ENCODE measurements around the gene DCP2.

DCP2 gene

DNA sequence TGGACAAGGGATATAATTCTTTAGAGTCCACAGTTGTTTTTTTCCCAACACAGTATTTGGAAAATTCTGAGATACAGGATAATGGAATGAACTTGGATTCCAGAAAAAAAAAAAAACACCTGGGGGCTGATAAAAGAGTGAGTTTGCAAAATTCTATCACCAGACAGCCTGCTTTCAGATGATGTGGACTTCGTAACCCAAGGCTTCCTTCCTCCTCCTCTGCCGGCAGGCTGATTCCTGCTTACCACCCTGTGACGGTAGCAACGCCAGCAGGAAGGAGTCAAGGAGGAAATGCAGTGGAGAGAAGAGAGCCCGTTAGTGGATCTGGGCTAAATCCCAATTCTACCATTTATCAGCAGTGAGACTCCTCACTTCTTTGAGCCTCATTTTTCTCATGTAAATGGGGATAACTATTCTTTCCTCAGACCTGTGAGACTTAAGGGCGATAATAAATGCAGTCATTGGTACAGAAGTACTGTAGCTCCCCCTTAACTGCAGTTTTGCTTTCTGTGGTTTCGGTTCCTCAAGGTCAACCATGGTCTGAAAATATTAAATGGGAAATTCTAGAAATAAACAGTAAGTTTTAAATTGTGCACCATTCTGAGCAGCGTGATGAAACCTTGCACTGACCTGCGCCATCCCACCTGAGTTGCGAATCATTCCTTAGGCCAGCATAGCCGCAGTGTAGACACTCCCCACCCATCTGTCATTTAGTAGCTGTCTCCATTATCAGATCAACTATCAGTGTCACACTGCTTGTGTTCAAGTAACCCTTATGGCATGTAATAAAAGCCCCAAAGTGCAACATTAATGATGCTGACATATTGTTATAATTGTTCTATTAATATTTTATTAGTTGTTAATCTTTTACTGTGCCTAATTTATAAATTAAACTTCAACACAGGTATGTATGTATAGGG is 71.4 kb downstream of the DCP2 start:
- DNase-seq (ENCODE audit: low spot score) = no peak

GRCh38 chr5:113048931-113049330 is 72.3 kb downstream of the DCP2 start:
- DNase-seq (ENCODE audit: low spot score) = no peak

DNA sequence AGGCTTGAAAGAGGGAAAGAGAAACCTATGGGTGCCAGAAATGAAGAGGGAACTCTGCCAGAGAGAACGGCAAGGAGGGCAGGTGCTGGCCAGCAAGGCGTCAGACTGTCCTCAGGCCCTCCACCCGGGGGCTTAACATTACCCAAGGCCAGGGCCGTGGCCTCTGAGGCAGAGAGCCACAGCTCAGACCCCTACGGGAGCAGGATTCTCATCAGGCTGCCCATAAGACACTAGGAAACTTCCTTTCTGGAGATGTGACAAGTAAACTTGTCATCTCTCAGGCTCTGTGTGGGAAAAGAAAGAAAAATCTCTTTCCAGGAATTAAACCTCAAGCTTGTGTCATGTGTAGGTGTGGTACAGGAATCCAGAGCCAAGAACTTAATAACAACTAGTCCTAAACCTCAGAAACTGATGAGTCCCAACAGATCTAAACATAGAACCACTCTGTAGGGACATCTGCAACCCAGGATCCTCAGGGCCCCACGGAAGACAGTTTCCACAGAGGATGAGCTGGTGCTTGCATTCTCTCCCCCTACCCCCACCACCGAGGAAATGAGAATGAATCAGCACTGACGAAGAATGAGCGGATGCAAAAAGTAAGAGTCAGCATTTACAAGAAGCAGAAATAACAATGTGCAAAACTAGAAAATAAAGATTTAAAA is 74.3 kb downstream of the DCP2 start:
- DNase-seq (ENCODE audit: low spot score) = peak; percentile 87

DNA sequence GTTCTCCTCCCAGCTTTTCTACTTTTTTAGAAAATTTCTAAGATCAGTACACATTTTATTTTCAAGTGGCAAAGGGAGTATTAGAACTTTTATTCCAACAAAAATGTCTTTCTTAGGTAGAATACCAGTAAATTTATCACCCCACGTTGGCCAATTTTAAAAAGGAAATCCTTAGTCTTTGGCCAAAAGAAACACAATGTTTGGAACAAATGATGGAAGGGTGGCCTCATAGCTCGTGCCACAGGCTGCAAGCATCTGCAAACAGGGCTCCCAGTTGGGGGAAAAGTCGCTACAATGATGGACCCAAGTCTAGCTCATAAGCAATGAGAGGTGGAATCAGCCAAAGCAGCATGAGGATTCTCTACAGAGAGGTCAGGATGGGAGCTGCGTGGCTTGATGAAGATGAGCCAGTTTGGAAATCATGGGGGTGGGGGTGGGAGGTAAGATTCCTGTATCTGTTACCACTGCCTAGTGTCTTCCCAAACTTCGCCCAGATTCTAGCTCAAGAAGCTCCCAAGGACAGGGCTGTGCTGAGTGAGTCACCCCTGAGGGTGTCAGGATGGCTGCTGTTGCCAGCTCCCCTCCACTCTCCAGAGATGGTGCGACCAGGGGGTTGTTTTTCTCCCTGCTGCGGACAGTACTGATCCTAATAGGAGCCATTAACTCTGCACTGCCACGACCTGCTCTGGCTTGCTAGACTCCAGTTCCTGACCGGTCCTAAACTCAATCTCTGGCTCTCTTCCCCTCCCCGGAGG is 75.6 kb downstream of the DCP2 start:
- peak; percentile 45 for DNase-seq (ENCODE audit: low spot score)

DNA sequence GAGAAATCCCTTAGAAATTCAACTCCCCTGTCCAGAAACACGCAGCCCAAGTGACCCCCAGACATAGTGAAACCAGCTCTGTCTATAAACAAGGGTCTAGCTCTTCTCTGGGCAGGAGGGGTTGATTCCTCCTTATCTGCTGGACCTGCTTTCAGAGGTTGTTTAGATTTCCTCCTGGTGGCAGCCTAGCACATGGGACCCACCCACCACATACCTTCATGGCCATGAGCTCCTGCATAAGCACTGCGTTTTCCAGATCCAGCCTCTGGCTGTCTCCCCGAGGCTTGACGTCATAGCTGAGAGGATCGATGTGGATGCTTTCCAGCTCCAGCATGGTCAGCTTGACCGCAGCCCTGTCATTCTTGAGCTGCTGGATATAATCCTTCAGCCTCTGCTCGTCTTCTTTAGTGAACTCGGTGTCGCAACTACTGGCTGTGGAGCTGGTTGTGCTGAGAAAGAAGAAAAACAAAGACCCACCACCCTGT is 77.0 kb downstream of the DCP2 start:
- DNase-seq (ENCODE audit: low spot score) = no peak

DNA sequence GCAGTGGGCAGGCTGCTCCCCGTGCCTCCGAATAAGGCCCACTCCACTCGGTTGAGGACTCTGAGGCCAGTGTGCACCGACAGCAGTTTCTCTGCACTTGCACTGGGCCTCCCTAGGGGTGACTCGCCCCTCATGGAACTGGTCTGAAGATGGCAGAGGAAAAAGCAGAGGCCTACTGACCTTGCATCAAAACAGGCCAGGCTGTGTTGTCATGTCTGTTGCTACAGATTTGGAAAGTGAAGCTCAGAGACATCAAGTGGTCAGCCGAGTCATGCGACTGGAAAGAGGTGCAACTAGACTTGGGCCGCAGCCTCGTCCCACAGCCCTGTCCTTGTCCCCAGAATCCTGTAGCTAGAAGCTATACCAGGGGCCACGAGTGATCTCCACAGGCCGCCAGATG is 78.3 kb downstream of the DCP2 start:
- DNase-seq (ENCODE audit: low spot score) = no peak

DNA sequence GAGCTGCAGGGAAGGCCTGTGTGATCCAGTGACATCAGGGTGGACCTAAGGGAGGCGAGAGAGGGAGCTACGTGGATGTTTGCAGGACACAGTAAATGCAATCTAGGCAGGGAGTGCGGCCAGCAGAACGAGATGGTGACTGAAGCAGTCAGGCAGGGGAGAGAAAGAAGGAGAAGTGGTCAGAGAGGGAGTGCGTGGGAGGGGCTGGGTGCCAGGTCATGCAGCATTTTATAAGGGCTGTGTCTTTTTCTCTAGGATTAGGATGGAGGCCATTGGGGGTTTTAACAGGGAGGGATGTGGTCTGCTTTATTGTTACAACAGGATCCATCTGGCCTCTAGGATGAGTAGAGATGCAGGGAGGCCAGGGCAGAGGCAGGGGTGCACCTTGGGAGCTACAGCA is 80.4 kb downstream of the DCP2 start:
- DNase-seq (ENCODE audit: low spot score) = no peak

- no peak for DNase-seq (ENCODE audit: low spot score)
These were observed 81.0 kb downstream of the DCP2 start for GRCh38 chr5:113057557-113057984.

DNA sequence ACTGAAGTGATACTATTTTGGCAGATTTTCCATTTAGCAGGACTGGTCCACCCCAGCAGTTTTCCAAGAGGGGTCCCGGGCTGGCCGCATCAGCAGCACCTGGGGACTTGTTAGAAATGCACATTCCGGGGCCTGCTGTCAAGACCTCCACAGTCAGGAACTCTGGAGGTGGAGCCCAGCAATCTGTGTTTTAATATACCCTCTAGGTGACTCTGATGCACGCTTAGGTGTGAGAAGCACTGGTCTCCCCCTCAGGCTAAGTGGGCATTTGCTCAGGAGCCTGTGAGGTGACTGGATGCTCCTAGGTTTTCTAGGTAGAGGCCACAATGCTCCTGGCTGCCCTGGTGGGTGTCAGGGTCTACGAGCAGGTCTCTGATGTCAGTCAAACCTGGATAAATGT is 81.7 kb downstream of the DCP2 start:
- no peak for DNase-seq (ENCODE audit: low spot score)

DNA sequence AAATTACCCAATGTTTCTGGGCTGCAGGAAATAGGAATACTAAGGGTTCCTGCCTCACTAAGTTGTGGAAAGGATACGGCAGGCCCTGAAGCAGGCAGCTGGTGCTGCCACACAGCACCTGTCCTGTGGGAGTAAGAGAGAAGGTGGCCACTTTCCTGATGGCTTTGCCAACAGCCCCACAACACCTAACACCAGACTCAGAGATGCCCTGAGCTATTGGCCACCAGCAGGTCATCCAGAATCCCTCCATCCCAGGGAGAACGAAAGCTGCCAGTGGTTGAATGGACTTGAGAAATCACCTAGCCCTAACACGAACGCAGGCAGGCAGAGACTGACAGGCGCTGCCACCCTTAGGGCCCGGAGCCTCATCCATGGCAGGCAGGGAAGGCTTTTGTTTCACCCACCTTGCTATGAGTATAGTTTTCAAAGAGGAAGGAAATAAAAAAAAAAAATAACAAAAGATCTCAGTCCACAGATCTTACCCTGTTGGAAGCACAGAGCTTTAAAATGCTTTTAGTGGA is 82.2 kb downstream of the DCP2 start:
- no peak for DNase-seq (ENCODE audit: low spot score)

GRCh38 chr5:113059232-113060040 is 82.8 kb downstream of the DCP2 start:
- peak; percentile 74 for DNase-seq (ENCODE audit: low spot score)

DNA sequence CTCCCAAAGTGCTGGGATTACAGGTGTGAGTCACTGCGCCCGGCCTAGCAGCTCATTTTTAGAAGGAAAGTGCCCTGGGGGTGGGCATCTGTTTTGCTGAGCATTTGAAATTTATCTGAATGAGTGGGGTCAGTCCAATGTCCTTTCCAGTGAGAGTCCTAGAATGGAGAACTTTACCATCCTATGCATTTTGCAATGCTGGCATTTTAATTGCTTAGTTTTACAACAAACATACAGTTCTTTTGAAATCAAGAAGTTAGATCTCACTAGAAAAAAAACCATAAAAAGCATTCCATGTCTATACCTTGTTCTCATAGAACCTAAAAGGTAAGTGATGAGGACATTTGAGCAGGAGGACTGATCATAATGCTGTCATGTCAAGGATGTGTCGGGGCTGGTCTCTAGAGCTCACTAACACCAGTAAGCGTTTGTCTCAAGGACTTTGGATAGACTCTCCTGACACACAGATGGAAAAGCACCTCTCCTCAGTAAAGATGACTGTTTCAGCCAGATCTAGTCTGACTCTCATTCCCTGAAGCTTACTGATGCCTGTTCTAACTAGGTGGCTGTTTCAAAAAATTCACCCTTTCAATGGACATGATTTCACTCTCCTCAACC is 83.9 kb downstream of the DCP2 start:
- DNase-seq (ENCODE audit: low spot score) = no peak

GRCh38 chr5:113061846-113062780 is 85.5 kb downstream of the DCP2 start:
- DNase-seq (ENCODE audit: low spot score) = peak; percentile 70

DNA sequence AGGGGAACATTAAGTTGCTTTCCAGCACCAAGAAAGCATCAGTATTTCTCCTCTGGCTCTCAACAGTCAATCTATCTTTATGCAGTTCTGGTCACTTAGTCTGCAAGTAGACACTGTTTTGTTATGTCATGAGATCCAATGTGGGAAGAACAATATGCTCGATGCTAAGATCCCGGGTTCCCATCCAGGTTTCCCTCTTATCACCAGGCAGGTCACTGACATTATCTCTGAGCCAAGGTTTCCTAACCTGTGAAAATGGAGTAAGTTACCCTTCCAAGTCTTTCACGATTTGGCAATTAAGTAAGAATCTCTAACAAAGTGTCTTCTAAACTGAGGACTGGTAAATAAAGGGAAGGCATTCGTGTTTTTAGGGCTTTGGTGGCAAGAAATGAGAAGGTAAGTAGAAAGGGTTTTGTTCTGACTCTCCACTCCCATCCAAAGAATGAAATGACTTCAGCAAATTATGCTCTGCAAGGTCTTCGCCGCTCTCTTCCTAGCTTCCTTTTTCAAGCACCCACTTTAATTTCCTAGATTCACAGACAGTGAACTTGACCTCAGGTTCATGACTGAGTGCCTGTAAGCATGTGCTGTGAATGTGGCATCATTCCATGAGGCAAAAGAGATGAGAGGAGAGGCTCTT is 86.4 kb downstream of the DCP2 start:
- DNase-seq (ENCODE audit: low spot score) = no peak

GRCh38 chr5:113063927-113064326 is 87.3 kb downstream of the DCP2 start:
- DNase-seq (ENCODE audit: low spot score) = no peak

DNA sequence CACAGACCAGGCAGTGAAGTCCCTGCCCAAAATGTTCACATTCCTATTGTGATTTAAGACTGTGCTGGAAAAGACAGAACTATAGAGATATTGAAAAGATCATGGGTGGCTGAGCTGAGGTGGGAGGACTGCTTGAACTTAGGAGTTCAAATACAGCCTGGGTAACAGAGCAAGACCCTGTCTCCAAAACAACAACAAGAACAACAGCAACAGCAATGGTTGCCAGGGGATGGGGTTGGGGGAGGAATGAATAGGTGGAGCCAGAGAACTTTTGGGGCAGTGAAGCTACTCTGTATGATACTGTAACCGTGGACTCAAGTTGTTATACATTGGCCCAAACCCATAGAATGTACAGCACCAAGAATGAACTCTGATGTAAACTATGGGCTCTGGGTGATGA is 88.2 kb downstream of the DCP2 start:
- DNase-seq (ENCODE audit: low spot score) = no peak

GRCh38 chr5:113065626-113066025 is 89.0 kb downstream of the DCP2 start:
- DNase-seq (ENCODE audit: low spot score) = no peak

GRCh38 chr5:113067635-113068344 is 91.2 kb downstream of the DCP2 start:
- DNase-seq (ENCODE audit: low spot score) = no peak

DNA sequence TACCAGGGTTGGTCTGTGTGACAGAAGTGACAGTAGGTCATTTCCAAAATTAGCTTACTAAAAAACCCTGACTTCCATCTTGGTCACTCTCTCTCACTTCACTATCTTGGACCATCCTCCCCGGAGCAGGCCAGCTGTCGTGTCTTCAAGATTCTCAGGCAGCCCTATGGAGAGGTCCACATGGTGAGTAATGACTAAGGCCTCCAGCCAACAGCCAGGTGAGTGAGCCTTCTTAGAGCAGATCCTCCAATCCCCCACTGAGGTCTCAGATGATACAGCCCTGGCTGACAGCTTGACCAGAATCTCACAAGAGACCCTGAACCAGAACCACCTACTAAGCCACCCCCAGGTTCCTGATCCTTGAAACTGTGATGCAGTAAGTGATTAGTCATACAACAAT is 92.0 kb downstream of the DCP2 start:
- no peak for DNase-seq (ENCODE audit: low spot score)

All from AG08395 (cell line).